ENCODE results near the gene PLXDC1.

PLXDC1 gene

GRCh38 chr17:39110435-39111136 is 40.9 kb downstream of the PLXDC1 start:
- no peak overlapping the region for H3K4me3 ChIP-seq (ENCODE audit: low read depth in 1 of 2, low read length in 1 of 2)
- H3K27me3 ChIP-seq, result peaks cover 33% of the 10 kb centered on the region
- no peaks in the 10 kb centered on the region for H3K36me3 ChIP-seq
- no peak overlapping the region for H3K27ac ChIP-seq
- H3K4me1 ChIP-seq (ENCODE audit: control insufficient read depth in 1 of 2, insufficient read depth in 1 of 2, low read depth in 1 of 2, low read length in 1 of 2), result no peaks in the 10 kb centered on the region
- TF ChIP-seq CTCF (IDR thresholded peaks at IDR 0.05), result no peak
- H3K9me3 ChIP-seq, result no peaks in the 10 kb centered on the region

- Histone ChIP-seq H3K9me3 (no peaks in the 10 kb centered on the region), H3K36me3 (no peaks in the 10 kb centered on the region), H3K4me1 (ENCODE audit: control insufficient read depth in 1 of 2, insufficient read depth in 1 of 2, low read depth in 1 of 2, low read length in 1 of 2) (no peaks in the 10 kb centered on the region), H3K27me3 (peaks cover 31% of the 10 kb centered on the region), H3K27ac (no peak overlapping the region), H3K4me3 (ENCODE audit: low read depth in 1 of 2, low read length in 1 of 2) (no peak overlapping the region)
- no peak for TF ChIP-seq CTCF (IDR thresholded peaks at IDR 0.05)
Observed at GRCh38 chr17:39108461-39109375, 42.7 kb downstream of the PLXDC1 start.

GRCh38 chr17:39107973-39108372 is 43.5 kb downstream of the PLXDC1 start:
- no peak overlapping the region for H3K4me3 ChIP-seq (ENCODE audit: low read depth in 1 of 2, low read length in 1 of 2)
- H3K36me3 ChIP-seq, result no peaks in the 10 kb centered on the region
- no peaks in the 10 kb centered on the region for H3K9me3 ChIP-seq
- no peaks in the 10 kb centered on the region for H3K4me1 ChIP-seq (ENCODE audit: control insufficient read depth in 1 of 2, insufficient read depth in 1 of 2, low read depth in 1 of 2, low read length in 1 of 2)
- H3K27me3 ChIP-seq, result peaks cover 31% of the 10 kb centered on the region
- no peak for TF ChIP-seq CTCF (IDR thresholded peaks at IDR 0.05)
- no peak overlapping the region for H3K27ac ChIP-seq

GRCh38 chr17:39107155-39107554 is 44.3 kb downstream of the PLXDC1 start:
- Histone ChIP-seq H3K9me3 (no peaks in the 10 kb centered on the region), H3K27ac (no peak overlapping the region), H3K27me3 (peaks cover 31% of the 10 kb centered on the region), H3K4me3 (ENCODE audit: low read depth in 1 of 2, low read length in 1 of 2) (no peak overlapping the region), H3K36me3 (no peaks in the 10 kb centered on the region), H3K4me1 (ENCODE audit: control insufficient read depth in 1 of 2, insufficient read depth in 1 of 2, low read depth in 1 of 2, low read length in 1 of 2) (no peaks in the 10 kb centered on the region)
- no peak for TF ChIP-seq CTCF (IDR thresholded peaks at IDR 0.05)

- H3K4me3 ChIP-seq (ENCODE audit: low read depth in 1 of 2, low read length in 1 of 2), result no peak overlapping the region
Observed at GRCh38 chr17:39105705-39106104, 45.7 kb downstream of the PLXDC1 start.

More at GRCh38 chr17:39105705-39106104, 45.7 kb downstream of the PLXDC1 start:
- H3K36me3 ChIP-seq, result no peaks in the 10 kb centered on the region
- peaks cover 31% of the 10 kb centered on the region for H3K27me3 ChIP-seq
- H3K9me3 ChIP-seq, result no peaks in the 10 kb centered on the region
- no peak for TF ChIP-seq CTCF (IDR thresholded peaks at IDR 0.05)
- H3K4me1 ChIP-seq (ENCODE audit: control insufficient read depth in 1 of 2, insufficient read depth in 1 of 2, low read depth in 1 of 2, low read length in 1 of 2), result no peaks in the 10 kb centered on the region
- no peak overlapping the region for H3K27ac ChIP-seq
